A549 (cell line): ENCODE data around the gene PRRT4.

Experiments used
- CEBPB ChIP-seq, 2 experiments: fragments of >200 bp in 1 of 2; sonication (Bioruptor Twin) in 1 of 2; formaldehyde crosslinking in 1 of 2; IDR thresholded peaks; 2 replicates each; pipeline ENCODE4 v1.6.1; 2012 to 2016
- CHD2 ChIP-seq: fragments of 150-350 bp; IDR thresholded peaks from 2 replicates; pipeline ENCODE4 v1.6.1; 2014; ENCODE audit warnings: low read length; ENCODE audit not compliant: partially characterized antibody
- JUN ChIP-seq, 2 experiments: fragments of >200 bp; sonication (Bioruptor Twin); formaldehyde crosslinking; IDR thresholded peaks; 2 replicates in 1 of 2; 3 replicates in 1 of 2; pipeline ENCODE4 v1.6.1; 2016 to 2017
- MAFK ChIP-seq: fragments of 450-650 bp; IDR thresholded peaks from 2 replicates; pipeline ENCODE4 v1.6.1; 2014; ENCODE audit not compliant: partially characterized antibody
- NFE2L2 ChIP-seq: fragments of 150-350 bp; conservative IDR thresholded peaks from 2 replicates; pipeline ENCODE4 v1.6.1; 2014; ENCODE audit warnings: low read length
- POLR2A ChIP-seq: IDR thresholded peaks from 2 replicates; pipeline ENCODE4 v1.6.1; 2012; ENCODE audit warnings: mild to moderate bottlenecking, low read length
- RFX5 ChIP-seq: fragments of 450-650 bp; IDR thresholded peaks from 2 replicates; pipeline ENCODE4 v1.7.1; 2014; ENCODE audit warnings: antibody characterized with exemption, mild to moderate bottlenecking, moderate library complexity
- TP53 ChIP-seq: fragments of 250-450 bp; sonication (Bioruptor Pico); IDR thresholded peaks from 2 replicates; pipeline ENCODE4 v1.5.0; 2021; ENCODE audit warnings: mild to moderate bottlenecking, moderate library complexity
- TF ChIP-seq, protein P1 (sequence below): fragments of >200 bp; sonication (Bioruptor Twin); formaldehyde crosslinking; IDR thresholded peaks from 3 replicates; pipeline ENCODE4 v1.5.1; 2016

- no peak for TF ChIP-seq NFE2L2
- no peak for TF ChIP-seq CHD2
- no peak for TF ChIP-seq JUN (IDR thresholded peaks at IDR 0.05)
- TF ChIP-seq, protein P1, sequence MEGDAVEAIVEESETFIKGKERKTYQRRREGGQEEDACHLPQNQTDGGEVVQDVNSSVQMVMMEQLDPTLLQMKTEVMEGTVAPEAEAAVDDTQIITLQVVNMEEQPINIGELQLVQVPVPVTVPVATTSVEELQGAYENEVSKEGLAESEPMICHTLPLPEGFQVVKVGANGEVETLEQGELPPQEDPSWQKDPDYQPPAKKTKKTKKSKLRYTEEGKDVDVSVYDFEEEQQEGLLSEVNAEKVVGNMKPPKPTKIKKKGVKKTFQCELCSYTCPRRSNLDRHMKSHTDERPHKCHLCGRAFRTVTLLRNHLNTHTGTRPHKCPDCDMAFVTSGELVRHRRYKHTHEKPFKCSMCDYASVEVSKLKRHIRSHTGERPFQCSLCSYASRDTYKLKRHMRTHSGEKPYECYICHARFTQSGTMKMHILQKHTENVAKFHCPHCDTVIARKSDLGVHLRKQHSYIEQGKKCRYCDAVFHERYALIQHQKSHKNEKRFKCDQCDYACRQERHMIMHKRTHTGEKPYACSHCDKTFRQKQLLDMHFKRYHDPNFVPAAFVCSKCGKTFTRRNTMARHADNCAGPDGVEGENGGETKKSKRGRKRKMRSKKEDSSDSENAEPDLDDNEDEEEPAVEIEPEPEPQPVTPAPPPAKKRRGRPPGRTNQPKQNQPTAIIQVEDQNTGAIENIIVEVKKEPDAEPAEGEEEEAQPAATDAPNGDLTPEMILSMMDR = no peak
- no peak for TF ChIP-seq TP53
- TF ChIP-seq POLR2A = no peak
- no peak for TF ChIP-seq MAFK
- no peak for TF ChIP-seq CEBPB (IDR thresholded peaks at IDR 0.05)
- TF ChIP-seq RFX5 = no peak
Measured at GRCh38 chr7:128404143-128404681, 42.7 kb upstream of the PRRT4 start.
